GM12865 (cell line): ENCODE results near the gene FLOT1.
A peak's percentile ranks its signal among the peaks of the same experiment; 100 is the strongest.

Experiments
- DNase-seq: peaks from one replicate; pipeline ENCODE4 v3.0.0; 2010; ENCODE audit warnings: low read depth
- H3K4me3 ChIP-seq: 2 replicates; pipeline ENCODE4 v1.5.1; 2011; ENCODE audit warnings: mild to moderate bottlenecking, low read depth, low read length, control low read depth
- CTCF ChIP-seq: IDR thresholded peaks from 2 replicates; pipeline ENCODE4 v1.5.1; 2011; ENCODE audit warnings: low read length, control low read depth, low read depth, inconsistent platforms; ENCODE audit not compliant: insufficient read depth; ENCODE audit errors: missing control alignments

Gene FLOT1

GRCh38 chr6:30743099-30744053 is 889 bp upstream of the FLOT1 start:
- no peak for TF ChIP-seq CTCF
- peak overlapping the region; percentile 75 for H3K4me3 ChIP-seq
- peak; percentile 64 for DNase-seq

GRCh38 chr6:30741789-30742315 is 635 bp downstream of the FLOT1 start:
- no peak for TF ChIP-seq CTCF
- peak; percentile 40 for DNase-seq
- peak overlapping the region; percentile 75 for H3K4me3 ChIP-seq

GRCh38 chr6:30741063-30741779 is 1.3 kb downstream of the FLOT1 start:
- TF ChIP-seq CTCF: no peak
- H3K4me3 ChIP-seq: peak overlapping the region; percentile 75

GRCh38 chr6:30740540-30740870 is 2.0 kb downstream of the FLOT1 start:
- TF ChIP-seq CTCF: no peak
- H3K4me3 ChIP-seq: no peak overlapping the region
- DNase-seq: no peak

More at GRCh38 chr6:30741063-30741779, 1.3 kb downstream of the FLOT1 start:
- peak; percentile 16 for DNase-seq

- no peak for TF ChIP-seq CTCF
- DNase-seq: no peak
- no peak overlapping the region for H3K4me3 ChIP-seq
Observed at GRCh38 chr6:30738532-30738931, 4.0 kb downstream of the FLOT1 start.

- peak; percentile 86 for DNase-seq
- H3K4me3 ChIP-seq: no peak overlapping the region
- TF ChIP-seq CTCF: no peak
Observed at GRCh38 chr6:30735668-30736314, 6.7 kb downstream of the FLOT1 start.
